Measurements from ENCODE around the gene FLNC.

GRCh38 chr7:128900237-128900636 lies 70.0 kb downstream of the FLNC start:
- TF ChIP-seq SIN3A (IDR thresholded peaks at IDR 0.05; ENCODE audit: borderline replicate concordance, insufficient read depth, low read depth, low read length) (no peak), CTCF (IDR thresholded peaks at IDR 0.05) (no peak), TCF7L2 (IDR thresholded peaks at IDR 0.05; ENCODE audit: low read depth, low read length) (no peak), POLR2AphosphoS5 (IDR thresholded peaks at IDR 0.05; ENCODE audit: low read depth, low read length) (no peak)
